ENCODE results near the gene EGLN3.

EGLN3 gene

GRCh38 chr14:33992274-33993007 lies 41.6 kb upstream of the EGLN3 start:
- no peak for DNase-seq (ENCODE audit: low read depth)
- TF ChIP-seq CTCF (IDR thresholded peaks at IDR 0.05; ENCODE audit: control insufficient read depth, insufficient read depth, low read depth, low read length, missing control alignments) = no peak
- H3K4me3 ChIP-seq (ENCODE audit: control insufficient read depth, low read depth, low read length) = no peak overlapping the region

GRCh38 chr14:33990790-33991189 lies 39.9 kb upstream of the EGLN3 start:
- TF ChIP-seq CTCF (IDR thresholded peaks at IDR 0.05; ENCODE audit: control insufficient read depth, insufficient read depth, low read depth, low read length, missing control alignments) = no peak
- no peak for DNase-seq (ENCODE audit: low read depth)
- H3K4me3 ChIP-seq (ENCODE audit: control insufficient read depth, low read depth, low read length) = no peak overlapping the region

DNA sequence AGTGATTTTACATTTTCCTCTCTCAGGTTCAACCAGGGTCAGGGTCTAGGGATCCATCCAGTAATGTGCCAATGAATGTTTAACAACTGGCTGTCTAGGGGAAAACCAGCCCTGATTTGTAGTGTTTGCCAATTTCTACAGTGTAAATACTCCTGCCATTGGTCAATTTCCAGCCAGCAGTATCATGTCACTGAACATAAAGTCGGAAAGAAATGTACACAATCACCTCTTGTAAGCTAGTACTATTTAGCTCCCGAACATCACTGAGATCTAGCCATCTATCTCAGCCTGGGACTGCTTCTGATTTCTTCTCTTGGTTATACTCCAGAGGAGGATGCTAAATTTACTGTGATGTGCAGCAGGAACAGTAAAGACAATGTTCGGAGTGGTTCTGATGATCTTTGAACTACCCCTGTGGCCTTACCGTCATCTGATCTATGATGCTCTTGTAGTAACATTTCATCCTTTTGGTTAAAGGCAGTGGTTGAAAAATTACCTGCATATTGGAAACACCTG lies 36.7 kb upstream of the EGLN3 start:
- no peak for DNase-seq (ENCODE audit: low read depth)
- no peak for TF ChIP-seq CTCF (IDR thresholded peaks at IDR 0.05; ENCODE audit: control insufficient read depth, insufficient read depth, low read depth, low read length, missing control alignments)
- no peak overlapping the region for H3K4me3 ChIP-seq (ENCODE audit: control insufficient read depth, low read depth, low read length)

DNA sequence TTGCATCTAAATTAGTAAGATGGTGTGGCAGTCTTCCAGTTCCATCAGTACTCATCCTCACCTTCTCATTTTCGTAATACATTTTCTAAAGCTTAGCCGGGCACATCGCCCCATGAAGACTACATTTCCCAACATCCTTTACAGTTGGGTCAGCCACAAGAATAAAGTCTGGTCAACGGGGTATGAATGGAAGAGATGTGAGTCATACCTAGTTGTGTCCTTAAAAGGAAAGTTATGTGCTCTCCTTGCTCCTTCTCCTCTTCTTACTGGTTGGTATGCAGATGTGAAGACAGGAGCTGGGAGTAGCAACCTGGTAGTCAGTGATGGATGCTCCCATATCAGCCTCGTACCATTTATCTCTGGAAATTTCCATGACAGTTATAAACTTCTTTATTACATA lies 35.9 kb upstream of the EGLN3 start:
- peak; percentile 57 for DNase-seq (ENCODE audit: low read depth)
- no peak overlapping the region for H3K4me3 ChIP-seq (ENCODE audit: control insufficient read depth, low read depth, low read length)
- no peak for TF ChIP-seq CTCF (IDR thresholded peaks at IDR 0.05; ENCODE audit: control insufficient read depth, insufficient read depth, low read depth, low read length, missing control alignments)

GRCh38 chr14:33985242-33985641 lies 34.4 kb upstream of the EGLN3 start:
- DNase-seq (ENCODE audit: low read depth) = no peak
- no peak overlapping the region for H3K4me3 ChIP-seq (ENCODE audit: control insufficient read depth, low read depth, low read length)
- TF ChIP-seq CTCF (IDR thresholded peaks at IDR 0.05; ENCODE audit: control insufficient read depth, insufficient read depth, low read depth, low read length, missing control alignments) = no peak

DNA sequence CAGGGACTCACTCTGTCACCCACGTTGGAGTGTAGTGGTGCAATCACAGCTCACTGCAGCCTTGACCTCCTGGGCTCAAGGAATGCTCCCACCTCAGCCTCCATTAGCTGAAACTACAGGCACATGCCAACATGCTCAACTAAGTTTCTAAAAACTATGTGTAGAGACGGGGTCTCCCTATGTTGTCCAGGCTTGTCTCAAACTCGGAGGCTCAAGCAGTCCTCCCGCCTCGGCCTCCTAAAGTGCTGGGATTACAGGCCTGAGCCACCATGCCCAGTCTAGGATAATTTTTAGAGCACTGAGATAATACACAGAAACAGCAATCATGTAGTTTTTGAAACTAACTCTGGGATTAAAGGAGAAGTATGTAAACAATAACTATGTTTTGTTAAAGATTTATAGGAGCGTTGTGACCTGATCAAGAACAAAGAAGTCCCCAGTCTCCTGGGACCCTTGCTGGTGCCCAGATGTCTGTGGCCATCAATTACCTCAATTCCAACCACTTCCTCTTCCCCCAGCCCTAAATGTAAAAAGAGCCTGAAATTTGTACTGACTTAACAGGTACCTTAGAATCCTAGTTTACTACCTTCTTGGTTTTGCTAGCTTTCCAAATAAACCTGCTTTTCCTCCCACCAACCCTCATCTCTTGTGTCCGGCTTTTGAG lies 28.9 kb upstream of the EGLN3 start:
- H3K4me3 ChIP-seq (ENCODE audit: control insufficient read depth, low read depth, low read length) = no peak overlapping the region
- no peak for DNase-seq (ENCODE audit: low read depth)
- no peak for TF ChIP-seq CTCF (IDR thresholded peaks at IDR 0.05; ENCODE audit: control insufficient read depth, insufficient read depth, low read depth, low read length, missing control alignments)
